SK-N-SH (cell line): ENCODE data around the gene CABLES2. TPM values are rescaled to one million over a fixed set of nuclear protein-coding genes. Genes with fewer than 3 reads are reported as not detected.

Source experiments
- CTCF ChIA-PET: fragments of 300-600, 350-600 bp; formaldehyde crosslinking; extraction: SDS; loops from one replicate; lab custom pipeline; 2021; lab: Yijun Ruan, JAX
- POLR2A ChIA-PET: fragments of 350-600 bp; sonication (Branson Sonifier 250); formaldehyde crosslinking; extraction: SDS; loops from one replicate; lab custom pipeline; 2020; ENCODE audit warnings: antibody characterized with exemption, inconsistent platforms; lab: Yijun Ruan, JAX
- DNase-seq: peaks from one replicate; pipeline ENCODE4 v3.0.0; 2012
- H2AFZ ChIP-seq: fragments of 200-600 bp; sonication (generic); 2 replicates; pipeline ENCODE4 v1.8.1; 2016; ENCODE audit warnings: antibody characterized with exemption, mild to moderate bottlenecking, low read depth
- H3F3A ChIP-seq: fragments of 200-600 bp; sonication (generic); replicated peaks from 2 replicates; pipeline ENCODE3; 2016; ENCODE audit warnings: antibody characterized with exemption, mild to moderate bottlenecking; ENCODE audit not compliant: insufficient read depth
- H3K27ac ChIP-seq, 2 experiments: fragments of 200-500 bp in 1 of 2; fragments of 200-600 bp in 1 of 2; sonication (Bioruptor generic) in 1 of 2; sonication (generic), shearing (Covaris generic) in 1 of 2; 2 replicates each; pipeline versions ENCODE4 v1.5.1 to v1.6.1; 2014 to 2016; ENCODE audit warnings: low read depth in 2 of 2, inconsistent platforms in 1 of 2, low read length in 1 of 2, mild to moderate bottlenecking in 1 of 2, mixed read lengths in 1 of 2
- H3K27me3 ChIP-seq: fragments of 200-600 bp; sonication (generic), shearing (Covaris generic); 2 replicates; pipeline ENCODE4 v1.6.1; 2016; ENCODE audit warnings: mixed run types; ENCODE audit not compliant: insufficient read depth
- H3K36me3 ChIP-seq, 2 experiments: fragments of 200-500 bp in 1 of 2; fragments of 200-600 bp in 1 of 2; sonication (Bioruptor generic) in 1 of 2; sonication (generic) in 1 of 2; replicated peaks in 1 of 2; 2 replicates each; pipeline versions ENCODE3 to v1.5.1; 2014 to 2016; ENCODE audit warnings: low read length in 1 of 2, mild to moderate bottlenecking in 1 of 2; ENCODE audit not compliant: insufficient read depth in 2 of 2, control insufficient read depth in 1 of 2
- H3K4me1 ChIP-seq, 2 experiments: fragments of 200-500 bp in 1 of 2; fragments of 200-600 bp in 1 of 2; sonication (Bioruptor generic) in 1 of 2; sonication (generic), shearing (Covaris generic) in 1 of 2; 2 replicates each; pipeline versions ENCODE4 v1.5.1 to v1.6.1; 2014 to 2016; ENCODE audit warnings: low read depth in 1 of 2, low read length in 1 of 2, mixed run types in 1 of 2; ENCODE audit not compliant: insufficient read depth in 2 of 2, control insufficient read depth in 1 of 2
- H3K4me2 ChIP-seq: fragments of 200-600 bp; sonication (generic), shearing (Covaris generic); 2 replicates; pipeline ENCODE4 v1.6.1; 2017; ENCODE audit warnings: mixed run types
- H3K4me3 ChIP-seq, 2 experiments: fragments of 200-500 bp in 1 of 2; fragments of 200-600 bp in 1 of 2; sonication (Bioruptor generic) in 1 of 2; sonication (generic), shearing (Covaris generic) in 1 of 2; 2 replicates each; pipeline versions ENCODE4 v1.5.1 to v1.8.1; 2014 to 2016; ENCODE audit warnings: low read depth in 2 of 2, inconsistent platforms in 1 of 2, low read length in 1 of 2, mild to moderate bottlenecking in 1 of 2, mixed read lengths in 1 of 2, moderate library complexity in 1 of 2
- H3K79me2 ChIP-seq: fragments of 200-600 bp; sonication (generic); 2 replicates; pipeline ENCODE4 v1.8.1; 2017; ENCODE audit warnings: mild to moderate bottlenecking; ENCODE audit not compliant: insufficient read depth
- H3K9ac ChIP-seq: fragments of 200-600 bp; sonication (generic); 2 replicates; pipeline ENCODE4 v1.6.1; 2017; ENCODE audit warnings: mixed run types
- H3K9me2 ChIP-seq: fragments of 200-600 bp; sonication (generic); 2 replicates; pipeline ENCODE4 v1.6.1; 2017; ENCODE audit warnings: mixed run types
- H3K9me3 ChIP-seq: fragments of 200-600 bp; sonication (generic); 2 replicates; pipeline ENCODE4 v1.6.1; 2017; ENCODE audit warnings: mixed run types, mild to moderate bottlenecking, moderate library complexity
- H4K20me1 ChIP-seq: fragments of 200-600 bp; sonication (generic); 2 replicates; pipeline ENCODE4 v1.6.1; 2017; ENCODE audit warnings: mild to moderate bottlenecking, mixed run types; ENCODE audit not compliant: insufficient read depth
- MXI1 ChIP-seq: IDR thresholded peaks from 2 replicates; pipeline ENCODE4 v1.6.1; 2012; ENCODE audit warnings: mild to moderate bottlenecking, low read depth, low read length, improper control_type of control experiment
- PBX3 ChIP-seq: IDR thresholded peaks from 2 replicates; pipeline ENCODE4; 2012
- REST ChIP-seq: IDR thresholded peaks from 2 replicates; pipeline ENCODE4 v1.6.1; 2012; ENCODE audit warnings: mild to moderate bottlenecking, low read depth, low read length, moderate library complexity
- SMC3 ChIP-seq: IDR thresholded peaks from 2 replicates; pipeline ENCODE4 v1.6.1; 2012; ENCODE audit warnings: low read depth, low read length, improper control_type of control experiment
- USF2 ChIP-seq: fragments of 150-350 bp; IDR thresholded peaks from 2 replicates; pipeline ENCODE4 v1.6.1; 2017; ENCODE audit warnings: antibody characterized with exemption, low read length, low read depth, borderline replicate concordance
- WGBS: methylation state at CpG from one replicate; pipeline ENCODE4 v1.1.6; 2017; ENCODE audit warnings: low lambda C conversion rate; 5-methylcytosine and 5-hydroxymethylcytosine counted together
- polyA plus RNA-seq, 3 experiments: library from polyadenylated mRNA; depleted of rRNA; stranded (reverse); fragments of >200 nt; gene quantifications; 2 replicates each; pipeline ENCODE4 v1.2.3, GENCODE V29; 2012
- TF ChIP-seq, protein P1 (sequence below): fragments of 200-600 bp; sonication (generic); IDR thresholded peaks from 2 replicates; pipeline ENCODE4 v1.6.1; 2017; ENCODE audit warnings: antibody characterized with exemption, mild to moderate bottlenecking, moderate library complexity

The CABLES2 gene
- polyA plus RNA-seq, 1 of the 3 experiments (the other 2 are of a cell fraction) = 4.8 TPM

GRCh38 chr20:62415354-62416111 is 8.4 kb upstream of the CABLES2 start:
- Histone ChIP-seq H3K36me3 (no peaks in the 10 kb centered on the region), H3K79me2 (no peaks in the 10 kb centered on the region), H3K9me2 (no peaks in the 10 kb centered on the region), H3K27me3 (no peaks in the 10 kb centered on the region), H3K4me2 (no peak overlapping the region), H3K4me3 (no peak overlapping the region), H3K27ac (no peak overlapping the region), H3K4me1 (peaks cover 0 to 9% of the 10 kb centered on the region in 2 experiments; a peak in 1 of 4 replicates), H3K9ac (no peak overlapping the region), H3K9me3 (no peaks in the 10 kb centered on the region), H3F3A (no peaks in the 10 kb centered on the region), H4K20me1 (no peaks in the 10 kb centered on the region), H2AFZ (no peak overlapping the region)
- DNase-seq = no peak
- POLR2A ChIA-PET = no interaction called here
- 55% methylated on average over 10 of the region's 24 CpGs for WGBS
- CTCF ChIA-PET = interaction anchor here (1.6 kb wide), 1 partner anchor 201 kb away, joined by 5 read pairs; no protein-coding TSS in a partner anchor
- TF ChIP-seq, protein P1, sequence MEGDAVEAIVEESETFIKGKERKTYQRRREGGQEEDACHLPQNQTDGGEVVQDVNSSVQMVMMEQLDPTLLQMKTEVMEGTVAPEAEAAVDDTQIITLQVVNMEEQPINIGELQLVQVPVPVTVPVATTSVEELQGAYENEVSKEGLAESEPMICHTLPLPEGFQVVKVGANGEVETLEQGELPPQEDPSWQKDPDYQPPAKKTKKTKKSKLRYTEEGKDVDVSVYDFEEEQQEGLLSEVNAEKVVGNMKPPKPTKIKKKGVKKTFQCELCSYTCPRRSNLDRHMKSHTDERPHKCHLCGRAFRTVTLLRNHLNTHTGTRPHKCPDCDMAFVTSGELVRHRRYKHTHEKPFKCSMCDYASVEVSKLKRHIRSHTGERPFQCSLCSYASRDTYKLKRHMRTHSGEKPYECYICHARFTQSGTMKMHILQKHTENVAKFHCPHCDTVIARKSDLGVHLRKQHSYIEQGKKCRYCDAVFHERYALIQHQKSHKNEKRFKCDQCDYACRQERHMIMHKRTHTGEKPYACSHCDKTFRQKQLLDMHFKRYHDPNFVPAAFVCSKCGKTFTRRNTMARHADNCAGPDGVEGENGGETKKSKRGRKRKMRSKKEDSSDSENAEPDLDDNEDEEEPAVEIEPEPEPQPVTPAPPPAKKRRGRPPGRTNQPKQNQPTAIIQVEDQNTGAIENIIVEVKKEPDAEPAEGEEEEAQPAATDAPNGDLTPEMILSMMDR = no peak
- TF ChIP-seq MXI1 (no peak), SMC3 (no peak), USF2 (no peak), PBX3 (no peak), REST (no peak)
